ENCODE data around the gene RFX1.

GRCh38 chr19:13993590-13994300, 12.4 kb downstream of the RFX1 start:
- TF ChIP-seq ZNF274 (IDR thresholded peaks at IDR 0.05; ENCODE audit: low read depth, low read length) = no peak
- TF ChIP-seq SUZ12 (IDR thresholded peaks at IDR 0.05; ENCODE audit: extremely low read depth, insufficient read depth, insufficient read length) = no peak
